C4-2B (cell line): Measurements from ENCODE around the gene LRTM1.

ENCODE experiments used
- ZFX ChIP-seq: fragments of 450-650 bp; IDR thresholded peaks from 2 replicates; pipeline ENCODE4 v1.6.1; 2017
- TF ChIP-seq, protein P1 (sequence below): fragments of 450-650 bp; conservative IDR thresholded peaks from 2 replicates; pipeline ENCODE4 v1.5.1; 2017; ENCODE audit warnings: mild to moderate bottlenecking

DNA sequence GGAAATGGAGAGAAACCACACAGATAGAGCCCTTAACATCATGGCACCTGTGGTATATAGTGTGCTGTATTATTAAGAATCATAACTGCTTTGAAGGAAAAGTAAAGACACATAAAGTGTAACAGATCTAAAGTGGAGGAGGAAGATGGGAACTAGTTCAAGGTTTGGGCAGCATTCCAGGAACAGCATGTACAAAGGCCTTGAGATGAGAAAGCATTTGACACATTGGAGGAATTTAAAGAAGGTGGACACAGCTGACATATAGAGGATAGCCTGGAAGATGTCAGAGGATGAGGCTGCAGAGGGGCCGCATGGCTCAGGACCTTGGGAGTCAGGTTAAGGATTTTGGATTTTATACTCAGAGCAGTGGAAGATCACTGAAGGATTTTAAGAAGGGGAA, 39.0 kb downstream of the LRTM1 start:
- TF ChIP-seq, protein P1, sequence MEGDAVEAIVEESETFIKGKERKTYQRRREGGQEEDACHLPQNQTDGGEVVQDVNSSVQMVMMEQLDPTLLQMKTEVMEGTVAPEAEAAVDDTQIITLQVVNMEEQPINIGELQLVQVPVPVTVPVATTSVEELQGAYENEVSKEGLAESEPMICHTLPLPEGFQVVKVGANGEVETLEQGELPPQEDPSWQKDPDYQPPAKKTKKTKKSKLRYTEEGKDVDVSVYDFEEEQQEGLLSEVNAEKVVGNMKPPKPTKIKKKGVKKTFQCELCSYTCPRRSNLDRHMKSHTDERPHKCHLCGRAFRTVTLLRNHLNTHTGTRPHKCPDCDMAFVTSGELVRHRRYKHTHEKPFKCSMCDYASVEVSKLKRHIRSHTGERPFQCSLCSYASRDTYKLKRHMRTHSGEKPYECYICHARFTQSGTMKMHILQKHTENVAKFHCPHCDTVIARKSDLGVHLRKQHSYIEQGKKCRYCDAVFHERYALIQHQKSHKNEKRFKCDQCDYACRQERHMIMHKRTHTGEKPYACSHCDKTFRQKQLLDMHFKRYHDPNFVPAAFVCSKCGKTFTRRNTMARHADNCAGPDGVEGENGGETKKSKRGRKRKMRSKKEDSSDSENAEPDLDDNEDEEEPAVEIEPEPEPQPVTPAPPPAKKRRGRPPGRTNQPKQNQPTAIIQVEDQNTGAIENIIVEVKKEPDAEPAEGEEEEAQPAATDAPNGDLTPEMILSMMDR = no peak
- TF ChIP-seq ZFX = no peak
